ENCODE data around the gene CCDC148. TPM values are rescaled to one million over a fixed set of nuclear protein-coding genes. Genes with fewer than 3 reads are reported as not detected.

The CCDC148 gene
- total RNA-seq, 1 donor from 2014 or later = 2.4 TPM

GRCh38 chr2:158321264-158321663 is 135.3 kb downstream of the CCDC148 start:
- H3K9me3 ChIP-seq (ENCODE audit: insufficient read depth, low read depth, low read length) = no peaks in the 10 kb centered on the region
- Mint-ChIP-seq H3K36me3 (ENCODE audit: low read depth, unreplicated experiment) (no peaks in the 10 kb centered on the region), H3K27me3 (ENCODE audit: low read depth, unreplicated experiment) (no peaks in the 10 kb centered on the region), H3K27ac (ENCODE audit: unreplicated experiment) (peak overlapping the region; percentile 8), H3K4me3 (ENCODE audit: unreplicated experiment) (no peak overlapping the region), H3K4me1 (ENCODE audit: low read depth, unreplicated experiment) (peaks cover 11% of the 10 kb centered on the region), H3K9me3 (ENCODE audit: unreplicated experiment) (no peaks in the 10 kb centered on the region)
- no peak overlapping the region for H3K4me2 ChIP-seq (ENCODE audit: low read length)
- H3K36me3 ChIP-seq (ENCODE audit: insufficient read depth, low read length) = no peaks in the 10 kb centered on the region
- no peaks in the 10 kb centered on the region for H3K79me2 ChIP-seq (ENCODE audit: insufficient read depth, low read length)
- peak; percentile 85 for DNase-seq (ENCODE audit: low read depth)
- no peaks in the 10 kb centered on the region for H4K20me1 ChIP-seq (ENCODE audit: insufficient read depth, low read length)
- H3K4me3 ChIP-seq (ENCODE audit: insufficient read depth, low read depth, low read length) = no peak overlapping the region
- no peaks in the 10 kb centered on the region for H3K4me1 ChIP-seq (ENCODE audit: insufficient read depth, low read length)
- H3K9ac ChIP-seq (ENCODE audit: low read length) = no peak overlapping the region
- no peak overlapping the region for H2AFZ ChIP-seq (ENCODE audit: low read depth, low read length)
- no peak overlapping the region for H3K27ac ChIP-seq (ENCODE audit: low read depth, low read length)
- H3K27me3 ChIP-seq (ENCODE audit: insufficient read depth, low read length) = no peaks in the 10 kb centered on the region
- TF ChIP-seq EZH2 (IDR thresholded peaks at IDR 0.05; ENCODE audit: insufficient read depth, low read length) = no peak
- no peak for TF ChIP-seq CTCF (IDR thresholded peaks at IDR 0.05; ENCODE audit: insufficient read depth, low read depth, low read length)
- FAIRE-seq = peak; percentile 60

- H3K27me3 ChIP-seq (ENCODE audit: insufficient read depth, low read length) = no peaks in the 10 kb centered on the region
- no peak overlapping the region for H3K4me3 Mint-ChIP-seq (ENCODE audit: unreplicated experiment)
- no peak overlapping the region for H3K4me3 ChIP-seq (ENCODE audit: insufficient read depth, low read depth, low read length)
- no peak overlapping the region for H3K27ac Mint-ChIP-seq (ENCODE audit: unreplicated experiment)
- TF ChIP-seq EZH2 (IDR thresholded peaks at IDR 0.05; ENCODE audit: insufficient read depth, low read length) (no peak), CTCF (IDR thresholded peaks at IDR 0.05; ENCODE audit: insufficient read depth, low read depth, low read length) (no peak)
- DNase-seq (ENCODE audit: low read depth) (no peak), FAIRE-seq (no peak)
- no peaks in the 10 kb centered on the region for H4K20me1 ChIP-seq (ENCODE audit: insufficient read depth, low read length)
- peaks cover 11% of the 10 kb centered on the region for H3K4me1 Mint-ChIP-seq (ENCODE audit: low read depth, unreplicated experiment)
- no peaks in the 10 kb centered on the region for H3K9me3 ChIP-seq (ENCODE audit: insufficient read depth, low read depth, low read length)
- no peak overlapping the region for H3K27ac ChIP-seq (ENCODE audit: low read depth, low read length)
- H2AFZ ChIP-seq (ENCODE audit: low read depth, low read length) = no peak overlapping the region
- no peaks in the 10 kb centered on the region for H3K36me3 ChIP-seq (ENCODE audit: insufficient read depth, low read length)
- H3K9me3 Mint-ChIP-seq (ENCODE audit: unreplicated experiment) = no peaks in the 10 kb centered on the region
- no peak overlapping the region for H3K4me2 ChIP-seq (ENCODE audit: low read length)
- H3K79me2 ChIP-seq (ENCODE audit: insufficient read depth, low read length) = no peaks in the 10 kb centered on the region
- no peak overlapping the region for H3K9ac ChIP-seq (ENCODE audit: low read length)
- no peaks in the 10 kb centered on the region for H3K4me1 ChIP-seq (ENCODE audit: insufficient read depth, low read length)
- H3K36me3 Mint-ChIP-seq (ENCODE audit: low read depth, unreplicated experiment) = no peaks in the 10 kb centered on the region
- no peaks in the 10 kb centered on the region for H3K27me3 Mint-ChIP-seq (ENCODE audit: low read depth, unreplicated experiment)
These were observed 137.3 kb downstream of the CCDC148 start for GRCh38 chr2:158319269-158319668.

GRCh38 chr2:158317642-158318041 is 138.9 kb downstream of the CCDC148 start:
- Mint-ChIP-seq H3K36me3 (ENCODE audit: low read depth, unreplicated experiment) (no peaks in the 10 kb centered on the region), H3K4me1 (ENCODE audit: low read depth, unreplicated experiment) (peaks cover 11% of the 10 kb centered on the region), H3K9me3 (ENCODE audit: unreplicated experiment) (no peaks in the 10 kb centered on the region), H3K4me3 (ENCODE audit: unreplicated experiment) (no peak overlapping the region), H3K27ac (ENCODE audit: unreplicated experiment) (peak overlapping the region; percentile 7), H3K27me3 (ENCODE audit: low read depth, unreplicated experiment) (no peaks in the 10 kb centered on the region)
- no peaks in the 10 kb centered on the region for H3K79me2 ChIP-seq (ENCODE audit: insufficient read depth, low read length)
- no peak overlapping the region for H3K9ac ChIP-seq (ENCODE audit: low read length)
- H3K27ac ChIP-seq (ENCODE audit: low read depth, low read length) = no peak overlapping the region
- H3K36me3 ChIP-seq (ENCODE audit: insufficient read depth, low read length) = no peaks in the 10 kb centered on the region
- no peaks in the 10 kb centered on the region for H4K20me1 ChIP-seq (ENCODE audit: insufficient read depth, low read length)
- TF ChIP-seq EZH2 (IDR thresholded peaks at IDR 0.05; ENCODE audit: insufficient read depth, low read length) (no peak), CTCF (IDR thresholded peaks at IDR 0.05; ENCODE audit: insufficient read depth, low read depth, low read length) (no peak)
- H3K4me2 ChIP-seq (ENCODE audit: low read length) = no peak overlapping the region
- FAIRE-seq = no peak
- DNase-seq (ENCODE audit: low read depth) = no peak
- H3K9me3 ChIP-seq (ENCODE audit: insufficient read depth, low read depth, low read length) = no peaks in the 10 kb centered on the region
- H3K4me1 ChIP-seq (ENCODE audit: insufficient read depth, low read length) = no peaks in the 10 kb centered on the region
- no peak overlapping the region for H2AFZ ChIP-seq (ENCODE audit: low read depth, low read length)
- H3K4me3 ChIP-seq (ENCODE audit: insufficient read depth, low read depth, low read length) = no peak overlapping the region
- H3K27me3 ChIP-seq (ENCODE audit: insufficient read depth, low read length) = no peaks in the 10 kb centered on the region
